Esophagus muscularis mucosa (tissue), 4 donors: ENCODE results near the gene LRRC7.

Experiments
- EP300 ChIP-seq: sonication (generic); formaldehyde crosslinking; IDR thresholded peaks from one replicate; pipeline ENCODE4 v1.6.1; 2017; ENCODE audit warnings: antibody characterized with exemption
- POLR2AphosphoS5 ChIP-seq, 2 donors: sonication (generic); formaldehyde crosslinking; IDR thresholded peaks; one replicate each; pipeline ENCODE4 v1.6.1; 2017; ENCODE audit warnings: antibody characterized with exemption in 2 of 2
- TF ChIP-seq, protein P1 (sequence below), 3 experiments: fragments of 200-600 bp in 2 of 3; fragments of 450-650 bp in 1 of 3; sonication (generic) in 2 of 3; IDR thresholded peaks; one replicate each; pipeline ENCODE4 v1.5.1; 2017 to 2019; ENCODE audit warnings: antibody characterized with exemption in 3 of 3, mild to moderate bottlenecking in 2 of 3, moderate library complexity in 1 of 3

DNA sequence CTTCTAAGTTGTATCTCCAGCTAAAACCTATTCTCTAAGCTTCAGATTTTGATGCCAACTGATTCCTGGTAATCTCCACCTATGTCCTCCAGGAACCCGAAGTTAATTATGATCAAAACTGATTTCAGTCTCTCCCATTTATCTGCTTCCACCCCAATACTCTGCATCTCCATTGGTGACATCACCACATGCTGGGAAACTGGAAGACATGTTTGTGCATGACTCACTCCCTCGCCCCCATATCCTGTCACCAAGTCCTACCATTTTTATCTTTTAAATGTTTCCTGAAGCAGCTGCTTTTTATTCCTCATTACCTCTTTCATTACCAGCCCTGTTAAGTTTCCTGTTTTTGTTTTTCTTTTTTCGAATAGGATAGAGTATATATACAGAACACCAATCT is 409.2 kb downstream of the LRRC7 start:
- TF ChIP-seq, protein P1, sequence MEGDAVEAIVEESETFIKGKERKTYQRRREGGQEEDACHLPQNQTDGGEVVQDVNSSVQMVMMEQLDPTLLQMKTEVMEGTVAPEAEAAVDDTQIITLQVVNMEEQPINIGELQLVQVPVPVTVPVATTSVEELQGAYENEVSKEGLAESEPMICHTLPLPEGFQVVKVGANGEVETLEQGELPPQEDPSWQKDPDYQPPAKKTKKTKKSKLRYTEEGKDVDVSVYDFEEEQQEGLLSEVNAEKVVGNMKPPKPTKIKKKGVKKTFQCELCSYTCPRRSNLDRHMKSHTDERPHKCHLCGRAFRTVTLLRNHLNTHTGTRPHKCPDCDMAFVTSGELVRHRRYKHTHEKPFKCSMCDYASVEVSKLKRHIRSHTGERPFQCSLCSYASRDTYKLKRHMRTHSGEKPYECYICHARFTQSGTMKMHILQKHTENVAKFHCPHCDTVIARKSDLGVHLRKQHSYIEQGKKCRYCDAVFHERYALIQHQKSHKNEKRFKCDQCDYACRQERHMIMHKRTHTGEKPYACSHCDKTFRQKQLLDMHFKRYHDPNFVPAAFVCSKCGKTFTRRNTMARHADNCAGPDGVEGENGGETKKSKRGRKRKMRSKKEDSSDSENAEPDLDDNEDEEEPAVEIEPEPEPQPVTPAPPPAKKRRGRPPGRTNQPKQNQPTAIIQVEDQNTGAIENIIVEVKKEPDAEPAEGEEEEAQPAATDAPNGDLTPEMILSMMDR (IDR thresholded peaks at IDR 0.05), result no peak
- TF ChIP-seq POLR2AphosphoS5 (IDR thresholded peaks at IDR 0.05) (no peak), EP300 (no peak)
